Fibroblast of skin of left biceps (primary cell): ENCODE data around the gene HNRNPUL2.
"Not testable (repeated sequence)": the region's sequence is repeated elsewhere in the genome, so short reads cannot be mapped to it uniquely, and the experiment has no call there.

Experiments
- DNase-seq, 2 experiments: peaks; one replicate each; pipeline ENCODE4 v3.0.0-alpha.2; 2013; ENCODE audit warnings: low read depth in 2 of 2

The HNRNPUL2 gene

GRCh38 chr11:62727165-62727871, at the start of gene HNRNPUL2:
Gene HNRNPUL2 (minus strand): TSS chr11:62727457. CDS start chr11:62727156, 301 bp downstream.
- peak; percentile 98 to 99 for DNase-seq

GRCh38 chr11:62775646-62776045, 48.4 kb upstream of the HNRNPUL2 start:
- no peak for DNase-seq

DNA sequence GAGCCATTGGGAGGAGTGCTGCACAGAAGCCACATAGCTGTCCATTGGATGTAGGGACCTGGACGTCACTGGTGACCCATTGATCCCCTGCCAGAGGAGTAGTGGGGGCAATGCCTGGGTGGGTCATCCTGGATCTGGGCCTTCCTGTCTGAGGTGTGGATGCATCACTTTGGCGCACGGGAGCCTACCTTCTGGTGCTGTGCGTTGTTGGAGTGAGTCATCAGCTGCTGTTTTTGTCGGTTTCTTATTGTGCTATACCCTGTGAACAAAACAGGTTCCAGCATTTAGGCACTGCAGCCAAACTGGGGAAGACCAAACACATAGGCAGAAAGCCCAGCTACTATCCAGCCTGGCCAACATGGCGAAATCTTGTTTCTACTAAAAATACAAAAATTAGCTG, 47.1 kb upstream of the HNRNPUL2 start:
- no peak for DNase-seq

- peak; percentile 89 to 90 for DNase-seq
Observed at GRCh38 chr11:62771144-62772021, 44.1 kb upstream of the HNRNPUL2 start, which contains the start of gene TAF6L. Gene TAF6L (plus strand): TSS chr11:62771396. CDS start chr11:62775784, 4,388 bp downstream.

- DNase-seq: no peak
Observed at GRCh38 chr11:62770778-62771143, 43.5 kb upstream of the HNRNPUL2 start.

DNA sequence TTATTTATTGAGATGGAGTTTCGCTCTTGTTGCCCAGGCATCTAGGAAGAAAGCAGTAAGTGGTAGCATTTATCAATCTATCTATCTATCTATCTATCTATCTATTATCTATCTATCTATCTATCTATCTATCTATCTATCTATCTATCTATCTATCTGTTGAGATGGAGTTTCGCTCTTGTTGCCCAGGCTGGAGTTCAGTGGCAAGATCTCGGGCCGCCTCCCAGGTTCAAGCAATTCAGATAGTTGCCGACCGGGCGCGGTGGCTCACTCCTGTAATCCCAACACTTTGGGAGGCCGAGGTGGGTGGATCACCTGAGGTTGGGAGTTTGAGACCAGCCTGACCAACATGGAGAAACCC, 33.6 kb upstream of the HNRNPUL2 start:
- DNase-seq: not testable (repeated sequence)

- no peak for DNase-seq
Observed at GRCh38 chr11:62757846-62758788, 30.9 kb upstream of the HNRNPUL2 start.

GRCh38 chr11:62755086-62755615, 27.9 kb upstream of the HNRNPUL2 start:
- DNase-seq: no peak

DNA sequence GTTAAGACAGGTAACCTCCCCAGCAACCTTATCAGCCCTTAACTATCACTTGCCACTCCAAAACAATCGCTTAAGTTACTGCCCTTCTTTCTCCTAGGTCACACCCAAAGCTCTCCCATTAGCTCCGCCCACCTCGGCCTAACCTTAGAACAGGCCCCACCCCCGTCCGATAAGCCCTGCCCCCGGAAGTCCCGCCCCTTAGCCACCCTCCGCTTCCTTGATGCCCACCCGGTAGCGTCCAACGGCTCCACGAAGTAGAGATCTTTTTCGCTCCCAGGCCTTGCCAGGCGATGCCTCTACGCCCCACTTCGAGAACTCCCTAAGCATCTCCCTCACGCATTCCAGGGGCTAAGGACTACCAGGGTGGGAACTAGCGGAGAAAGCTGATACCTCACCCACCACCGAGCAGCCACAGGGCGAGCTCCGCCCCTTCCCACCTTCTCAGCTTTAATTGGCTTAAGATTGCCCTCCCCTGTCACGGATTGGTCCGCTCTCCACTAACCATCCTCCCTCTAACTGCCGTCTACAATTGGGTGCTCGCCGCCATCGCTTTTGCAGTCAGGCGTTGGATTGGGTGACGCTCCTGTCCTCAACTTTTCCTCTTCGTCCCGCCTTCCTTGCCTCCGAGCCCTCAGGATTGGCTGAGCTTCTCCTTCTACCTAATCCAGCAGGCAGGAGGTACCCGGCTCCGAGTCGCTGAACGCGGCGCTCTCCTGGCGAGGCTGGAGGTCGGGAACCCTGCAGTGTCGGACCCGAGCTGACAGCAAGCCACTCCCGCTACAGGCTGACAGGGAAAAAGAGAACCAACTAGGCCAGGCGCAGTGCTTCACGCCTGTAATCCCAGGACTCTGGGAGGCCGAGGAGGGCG, 26.7 kb upstream of the HNRNPUL2 start, which contains the start of gene ZBTB3:
TSS of gene ZBTB3 (minus strand) at position 425 of the 868 bp plus-strand sequence. CDS start 496 bp downstream, outside the sequence.
- peak; percentile 96 to 97 for DNase-seq

- no peak for DNase-seq
Observed at GRCh38 chr11:62752994-62753735, 25.9 kb upstream of the HNRNPUL2 start.

DNA sequence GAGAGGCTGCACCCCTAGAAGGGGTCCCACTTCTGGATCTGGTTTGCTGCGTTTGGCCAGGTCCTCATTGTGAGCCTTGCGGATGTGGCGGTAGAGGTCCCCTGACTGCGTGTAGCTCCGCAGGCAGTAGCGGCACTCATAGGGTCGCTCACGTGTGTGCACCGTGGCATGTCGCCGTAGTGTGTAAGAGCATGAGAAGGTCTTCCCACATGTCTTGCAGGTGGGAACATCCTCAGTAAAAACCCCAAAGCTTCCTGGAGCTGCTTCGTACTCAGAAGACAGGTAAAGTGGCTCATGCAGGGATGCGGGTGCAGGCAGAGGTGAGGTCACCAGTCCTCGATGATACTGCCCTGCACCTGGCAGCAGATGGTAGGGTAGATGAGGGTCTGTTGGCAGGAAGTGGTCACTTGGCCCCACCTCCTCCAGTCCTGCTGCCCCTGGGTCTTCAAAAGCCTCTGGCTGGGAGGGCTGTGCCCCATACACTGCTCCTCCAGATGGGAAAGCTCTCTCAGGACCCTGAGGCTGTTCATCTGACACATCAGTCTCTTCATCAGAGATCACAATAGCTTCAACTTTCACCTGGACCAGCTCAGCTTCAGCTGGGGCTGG, 25.0 kb upstream of the HNRNPUL2 start:
- DNase-seq: no peak

DNA sequence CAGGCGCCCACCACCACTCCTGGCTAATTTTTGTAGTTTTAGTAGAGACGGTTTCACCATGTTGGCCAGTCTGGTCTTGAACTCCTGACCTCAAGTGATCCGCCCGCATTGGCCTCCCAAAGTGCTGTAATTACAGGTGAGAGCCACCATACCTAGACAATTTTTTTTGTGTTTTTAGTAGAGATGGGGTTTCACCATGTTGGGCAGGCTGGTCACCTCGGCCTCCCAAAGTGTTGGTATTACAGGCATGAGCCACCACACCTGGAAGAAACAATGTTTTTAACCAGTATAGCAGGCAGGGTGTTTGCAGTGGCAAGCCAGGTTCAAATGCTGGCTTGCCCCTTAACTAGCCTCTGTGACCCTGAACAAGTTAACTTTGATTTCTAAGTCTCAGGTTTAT, 22.7 kb upstream of the HNRNPUL2 start:
- DNase-seq: not testable (repeated sequence)

GRCh38 chr11:62747475-62748160, 20.4 kb upstream of the HNRNPUL2 start:
- no peak for DNase-seq

DNA sequence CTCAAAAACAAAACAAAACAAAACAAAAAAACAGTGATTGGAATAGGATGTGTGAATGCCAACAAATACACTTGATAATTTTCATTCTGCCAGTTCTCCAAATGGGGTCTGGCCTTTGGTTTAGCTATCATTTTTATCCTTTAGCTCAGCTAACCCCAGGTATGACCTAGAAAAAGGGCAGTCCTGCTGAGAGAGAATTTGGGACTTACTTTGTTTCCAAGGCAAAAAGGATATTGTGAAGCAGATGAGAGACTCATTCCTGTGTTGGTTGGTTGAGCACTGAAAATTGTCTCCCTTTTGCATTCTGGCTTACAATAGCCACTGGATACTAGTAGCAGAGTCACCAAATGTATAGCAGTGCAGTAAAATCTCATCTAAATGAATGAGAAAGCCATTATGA, 9.9 kb upstream of the HNRNPUL2 start:
- DNase-seq: no peak

DNA sequence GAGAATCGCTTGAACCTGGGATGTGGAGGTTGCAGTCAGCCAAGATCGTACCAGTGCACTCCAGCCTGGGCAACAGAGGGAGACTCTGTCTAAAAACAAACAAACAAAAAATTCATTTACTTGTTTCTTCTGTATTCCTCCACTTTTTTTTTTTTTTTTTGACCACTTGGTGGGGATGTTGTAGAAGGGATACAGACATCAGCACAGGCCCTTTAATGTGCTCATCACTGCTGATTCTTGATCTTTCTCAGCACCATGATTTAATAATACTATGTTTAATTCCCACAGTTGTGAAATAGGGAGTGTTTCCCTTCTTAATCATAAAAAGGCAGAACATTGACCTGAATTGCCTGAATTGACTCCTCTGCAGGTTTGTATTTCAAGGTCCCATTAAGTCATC, 5.6 kb upstream of the HNRNPUL2 start:
- DNase-seq: no peak

GRCh38 chr11:62730076-62730475, 2.8 kb upstream of the HNRNPUL2 start:
- DNase-seq: not testable (repeated sequence)

DNA sequence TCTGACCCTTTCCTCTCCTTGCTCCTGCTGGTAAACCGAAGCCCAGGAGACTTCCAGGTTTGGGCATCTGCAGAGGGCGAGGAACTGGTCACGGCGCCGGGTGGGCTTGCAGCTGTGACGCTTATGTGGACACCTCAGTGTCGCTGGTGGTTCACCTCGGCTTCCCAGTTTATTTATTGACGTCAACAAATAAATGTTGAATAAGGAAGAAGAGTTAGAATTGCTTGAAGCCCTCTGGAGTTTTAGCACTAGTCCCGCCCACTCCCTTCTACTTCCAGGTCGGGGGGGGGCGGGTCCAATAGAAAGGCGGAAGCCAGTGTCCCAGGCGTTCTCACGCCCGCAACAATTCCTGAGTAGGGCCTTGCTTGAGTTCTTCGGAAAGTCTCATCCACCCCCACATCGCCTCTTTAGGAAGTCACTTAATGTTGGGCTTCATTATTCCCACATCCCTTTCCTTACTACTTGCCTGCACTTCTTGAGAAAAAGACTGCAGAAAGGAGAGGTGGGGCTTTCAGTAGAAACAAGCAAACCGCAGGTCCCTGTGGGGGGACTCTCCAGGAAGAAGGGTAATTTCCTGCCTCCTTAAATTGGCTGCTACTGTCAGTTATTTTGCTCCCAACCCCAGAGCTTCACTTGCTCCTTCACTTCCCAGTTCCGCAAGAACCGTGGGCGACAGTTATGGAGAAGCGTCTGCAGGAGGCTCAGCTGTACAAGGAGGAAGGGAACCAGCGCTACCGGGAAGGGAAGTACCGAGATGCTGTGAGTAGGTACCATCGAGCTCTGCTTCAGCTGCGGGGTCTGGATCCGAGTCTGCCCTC, 1.1 kb upstream of the HNRNPUL2 start, which contains the start of gene TTC9C:
TSS of gene TTC9C (plus strand) at position 316 of the 818 bp plus-strand sequence. CDS start at position 679, 363 bp downstream.
- peak; percentile 42 to 68 for DNase-seq

DNA sequence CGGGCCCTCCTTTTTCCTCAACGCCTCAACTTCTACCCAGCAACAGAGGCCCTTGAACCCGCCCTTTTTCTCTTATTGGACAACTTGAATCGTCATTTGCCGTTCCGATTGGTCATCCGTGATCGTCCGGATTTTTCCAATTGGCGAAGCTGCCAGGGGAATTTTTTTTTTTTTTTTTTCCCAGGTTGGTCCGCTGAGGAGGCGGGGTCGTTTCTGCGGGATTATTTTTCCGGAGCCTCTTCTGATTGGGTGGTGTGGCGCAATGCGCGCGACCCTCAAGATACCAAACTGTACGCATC, 564 bp upstream of the HNRNPUL2 start:
- peak; percentile 96 for DNase-seq
